ENCODE results near the gene LRRC45. TPM values are rescaled to one million over a fixed set of nuclear protein-coding genes. Genes with fewer than 3 reads are reported as not detected.

The LRRC45 gene
- total and polyA plus RNA-seq, 2 experiments from 2014 or later, result 16.1 to 40.7 TPM

DNA sequence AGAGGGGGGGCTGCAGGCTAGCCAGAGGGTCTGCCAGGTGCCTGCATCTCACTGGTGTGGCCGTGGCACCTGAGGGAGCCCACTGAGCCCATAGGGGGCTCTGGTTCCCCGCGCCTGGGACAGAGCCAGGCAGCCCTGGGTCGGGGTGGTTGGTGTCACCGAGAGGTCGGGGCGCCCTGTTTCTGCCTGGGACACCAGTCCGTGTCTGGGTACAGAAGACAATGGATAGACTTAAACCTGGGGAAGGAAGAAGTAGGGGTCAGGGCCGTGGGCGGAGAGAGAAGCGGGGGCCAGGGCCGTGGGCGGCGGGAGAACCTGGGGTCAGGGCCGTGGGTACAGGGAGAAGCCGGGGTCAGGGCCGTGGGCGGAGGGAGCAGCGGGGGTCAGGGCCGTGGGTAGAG, 25.5 kb downstream of the LRRC45 start:
- no peak overlapping the region for H3K4me3 Mint-ChIP-seq
- no peak overlapping the region for H3K27ac ChIP-seq (ENCODE audit: low read depth)
- H3K36me3 ChIP-seq (ENCODE audit: insufficient read depth), result no peaks in the 10 kb centered on the region
- no peaks in the 10 kb centered on the region for H3K4me1 ChIP-seq (ENCODE audit: insufficient read depth)
- TF ChIP-seq NANOG (IDR thresholded peaks at IDR 0.05; ENCODE audit: borderline replicate concordance) (no peak), REST (IDR thresholded peaks at IDR 0.05; ENCODE audit: unreplicated experiment) (no peak), STAT1 (IDR thresholded peaks at IDR 0.05; ENCODE audit: unreplicated experiment) (no peak), ZNF114 (CRISPR knock-in tag; IDR thresholded peaks at IDR 0.05) (no peak), EZH2 (IDR thresholded peaks at IDR 0.05; ENCODE audit: low read depth, unreplicated experiment) (no peak), POLR2AphosphoS5 (IDR thresholded peaks at IDR 0.05; ENCODE audit: low read depth) (no peak), ZNF462 (CRISPR knock-in tag; IDR thresholded peaks at IDR 0.05) (no peak), ZNF331 (CRISPR knock-in tag; IDR thresholded peaks at IDR 0.05; ENCODE audit: low read depth) (no peak), CREB1 (CRISPR knock-in tag; IDR thresholded peaks at IDR 0.05; ENCODE audit: low read depth) (no peak), EZH2phosphoT487 (IDR thresholded peaks at IDR 0.05; ENCODE audit: unreplicated experiment) (no peak), JUNB (IDR thresholded peaks at IDR 0.05; ENCODE audit: unreplicated experiment) (no peak)
- TF ChIP-seq, protein P1, sequence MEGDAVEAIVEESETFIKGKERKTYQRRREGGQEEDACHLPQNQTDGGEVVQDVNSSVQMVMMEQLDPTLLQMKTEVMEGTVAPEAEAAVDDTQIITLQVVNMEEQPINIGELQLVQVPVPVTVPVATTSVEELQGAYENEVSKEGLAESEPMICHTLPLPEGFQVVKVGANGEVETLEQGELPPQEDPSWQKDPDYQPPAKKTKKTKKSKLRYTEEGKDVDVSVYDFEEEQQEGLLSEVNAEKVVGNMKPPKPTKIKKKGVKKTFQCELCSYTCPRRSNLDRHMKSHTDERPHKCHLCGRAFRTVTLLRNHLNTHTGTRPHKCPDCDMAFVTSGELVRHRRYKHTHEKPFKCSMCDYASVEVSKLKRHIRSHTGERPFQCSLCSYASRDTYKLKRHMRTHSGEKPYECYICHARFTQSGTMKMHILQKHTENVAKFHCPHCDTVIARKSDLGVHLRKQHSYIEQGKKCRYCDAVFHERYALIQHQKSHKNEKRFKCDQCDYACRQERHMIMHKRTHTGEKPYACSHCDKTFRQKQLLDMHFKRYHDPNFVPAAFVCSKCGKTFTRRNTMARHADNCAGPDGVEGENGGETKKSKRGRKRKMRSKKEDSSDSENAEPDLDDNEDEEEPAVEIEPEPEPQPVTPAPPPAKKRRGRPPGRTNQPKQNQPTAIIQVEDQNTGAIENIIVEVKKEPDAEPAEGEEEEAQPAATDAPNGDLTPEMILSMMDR (conservative IDR thresholded peaks at IDR 0.05; ENCODE audit: low read depth in 2 of 2), result no peak
- TF ChIP-seq, protein P2, sequence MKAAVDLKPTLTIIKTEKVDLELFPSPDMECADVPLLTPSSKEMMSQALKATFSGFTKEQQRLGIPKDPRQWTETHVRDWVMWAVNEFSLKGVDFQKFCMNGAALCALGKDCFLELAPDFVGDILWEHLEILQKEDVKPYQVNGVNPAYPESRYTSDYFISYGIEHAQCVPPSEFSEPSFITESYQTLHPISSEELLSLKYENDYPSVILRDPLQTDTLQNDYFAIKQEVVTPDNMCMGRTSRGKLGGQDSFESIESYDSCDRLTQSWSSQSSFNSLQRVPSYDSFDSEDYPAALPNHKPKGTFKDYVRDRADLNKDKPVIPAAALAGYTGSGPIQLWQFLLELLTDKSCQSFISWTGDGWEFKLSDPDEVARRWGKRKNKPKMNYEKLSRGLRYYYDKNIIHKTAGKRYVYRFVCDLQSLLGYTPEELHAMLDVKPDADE (IDR thresholded peaks at IDR 0.05), result no peak
- H3K9me2 ChIP-seq (ENCODE audit: insufficient read depth), result no peaks in the 10 kb centered on the region
- H3K4me3 ChIP-seq, result no peak overlapping the region
- H3F3A ChIP-seq (replicated peaks; ENCODE audit: low read depth), result 0 out of 2 replicates have a peak, but pooled peaks cover 6% of the 10 kb centered on the region
- H3K79me2 ChIP-seq (replicated peaks; ENCODE audit: insufficient read depth), result peaks cover 9% of the 10 kb centered on the region; the same call in 1 of the 2 replicates
- ATAC-seq (no peak), DNase-seq (ENCODE audit: low spot score) (no peak)
- H3K4me2 ChIP-seq, result no peak overlapping the region
- peaks cover 8% of the 10 kb centered on the region for H3K36me3 Mint-ChIP-seq (ENCODE audit: low read depth)
- H3K27me3 Mint-ChIP-seq (ENCODE audit: insufficient read depth, low read depth, poor library complexity), result peaks cover 9% of the 10 kb centered on the region
- no peaks in the 10 kb centered on the region for H3K27me3 ChIP-seq (ENCODE audit: insufficient read depth)
- no peaks in the 10 kb centered on the region for H3K9me3 Mint-ChIP-seq
- peaks cover 2% of the 10 kb centered on the region; the same call in 1 of the 3 replicates for H3K4me1 Mint-ChIP-seq
- H4K20me1 ChIP-seq (replicated peaks; ENCODE audit: insufficient read depth), result peaks cover 8% of the 10 kb centered on the region; the same call in 1 of the 2 replicates
- H2AFZ ChIP-seq, result no peak overlapping the region
- no peak overlapping the region for H3K27ac Mint-ChIP-seq
